Hippocampal formation (tissue), 2 donors: Measurements from ENCODE around the gene ASNS.
A peak's percentile ranks its signal among the peaks of the same experiment; 100 is the strongest.
"Not testable (repeated sequence)": the region's sequence is repeated elsewhere in the genome, so short reads cannot be mapped to it uniquely, and the experiment has no call there.

Experiments
- DNase-seq, 2 donors: peaks; one replicate each; lab custom pipeline; 2025; lab: John Stamatoyannopoulos, UW

ASNS gene, protein sequence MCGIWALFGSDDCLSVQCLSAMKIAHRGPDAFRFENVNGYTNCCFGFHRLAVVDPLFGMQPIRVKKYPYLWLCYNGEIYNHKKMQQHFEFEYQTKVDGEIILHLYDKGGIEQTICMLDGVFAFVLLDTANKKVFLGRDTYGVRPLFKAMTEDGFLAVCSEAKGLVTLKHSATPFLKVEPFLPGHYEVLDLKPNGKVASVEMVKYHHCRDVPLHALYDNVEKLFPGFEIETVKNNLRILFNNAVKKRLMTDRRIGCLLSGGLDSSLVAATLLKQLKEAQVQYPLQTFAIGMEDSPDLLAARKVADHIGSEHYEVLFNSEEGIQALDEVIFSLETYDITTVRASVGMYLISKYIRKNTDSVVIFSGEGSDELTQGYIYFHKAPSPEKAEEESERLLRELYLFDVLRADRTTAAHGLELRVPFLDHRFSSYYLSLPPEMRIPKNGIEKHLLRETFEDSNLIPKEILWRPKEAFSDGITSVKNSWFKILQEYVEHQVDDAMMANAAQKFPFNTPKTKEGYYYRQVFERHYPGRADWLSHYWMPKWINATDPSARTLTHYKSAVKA

DNA sequence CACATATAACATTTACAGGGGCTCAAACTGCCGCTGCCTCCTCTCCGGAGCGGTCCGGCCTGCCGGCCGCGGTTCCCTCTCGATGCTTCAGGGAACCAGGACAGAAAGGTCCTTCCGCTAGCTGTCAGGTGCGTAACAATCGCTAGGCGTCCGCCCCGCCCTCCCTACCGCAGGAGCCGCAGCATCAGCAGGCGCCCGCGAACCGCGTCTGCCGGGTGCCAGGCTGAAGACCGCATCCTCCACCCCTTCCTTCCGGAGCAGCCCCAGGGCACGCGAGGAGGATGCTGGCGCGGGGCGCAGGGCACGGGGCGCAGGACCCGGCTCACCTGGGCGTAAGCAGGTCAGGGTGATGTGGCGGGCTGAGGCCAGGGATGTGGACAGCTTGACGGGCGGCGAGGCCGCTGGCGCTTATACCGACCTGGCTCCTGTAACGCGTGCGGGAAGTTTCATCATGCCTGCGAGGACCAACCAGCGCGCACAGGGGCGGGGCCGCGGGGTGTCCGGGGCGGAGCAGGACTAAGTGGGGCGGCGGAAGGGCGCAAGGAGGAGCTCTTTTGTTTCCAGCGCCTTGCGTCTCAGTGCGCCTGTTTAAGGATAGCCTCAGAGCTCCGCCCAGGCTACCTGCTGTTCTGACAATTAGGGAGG is at the start of gene ASNS:
Gene ASNS (minus strand): TSS at position 384 of the 645 bp plus-strand sequence. CDS start 3,252 bp downstream, outside the sequence.
- peak; percentile 87 for DNase-seq

DNA sequence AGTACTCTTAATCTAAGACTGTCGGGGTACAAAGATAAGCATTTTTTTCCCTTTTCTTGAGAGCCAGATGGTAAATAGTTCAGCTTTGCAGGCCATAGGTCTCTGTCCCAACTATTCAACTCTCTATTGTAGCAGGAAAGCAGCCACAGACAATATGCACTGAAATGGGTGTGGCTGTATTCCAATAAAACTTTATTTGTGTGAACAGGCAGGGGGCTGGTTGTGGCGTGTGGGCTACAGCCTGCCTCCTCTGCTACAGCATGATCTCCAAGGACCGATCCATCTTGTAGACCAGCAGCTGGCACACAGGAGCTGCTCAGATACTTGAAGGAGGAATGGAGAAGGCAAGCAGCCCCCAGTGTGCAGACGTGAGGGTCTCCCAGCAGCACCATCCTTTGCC is 49.0 kb upstream of the ASNS start:
- DNase-seq: not testable (repeated sequence)

DNA sequence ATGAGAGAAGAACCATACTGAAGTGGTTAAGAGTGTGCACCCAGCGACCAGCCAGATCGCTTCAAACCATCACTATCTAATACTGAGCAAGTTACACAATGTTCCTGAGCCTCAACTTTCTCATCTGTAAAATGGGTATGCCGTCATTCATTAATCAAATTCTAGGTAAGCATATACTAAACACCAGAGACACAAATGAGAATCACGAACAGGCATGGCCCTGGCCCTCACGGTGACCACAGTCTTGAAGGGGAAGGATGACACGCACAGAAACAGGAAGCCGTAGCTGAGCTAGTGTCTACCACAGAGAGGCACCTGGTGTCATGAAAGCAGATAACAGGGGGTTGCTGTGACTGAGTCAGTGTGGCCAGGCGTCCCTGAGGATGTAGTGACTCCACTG is 43.1 kb upstream of the ASNS start:
- DNase-seq: not testable (repeated sequence)

DNA sequence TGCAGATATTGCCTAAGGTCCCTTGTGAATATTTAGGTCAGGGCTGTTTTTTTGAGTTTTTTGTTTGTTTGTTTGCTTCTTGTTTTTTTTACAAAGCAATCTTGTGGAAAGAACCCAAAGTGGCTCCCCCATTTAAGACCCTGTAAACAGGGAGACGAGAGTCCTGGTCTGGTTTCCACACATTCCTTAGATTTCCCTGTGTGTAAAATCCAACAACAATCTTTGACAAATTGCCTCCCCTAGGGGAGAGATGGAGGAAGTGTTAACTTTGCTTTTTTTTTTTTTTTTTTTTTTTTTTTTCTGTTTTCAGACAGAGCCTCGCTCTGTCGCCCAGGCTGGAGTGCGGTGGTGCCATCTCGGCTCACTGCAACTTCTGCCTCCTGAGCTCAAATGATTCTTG is 40.1 kb upstream of the ASNS start:
- DNase-seq: not testable (repeated sequence)

DNA sequence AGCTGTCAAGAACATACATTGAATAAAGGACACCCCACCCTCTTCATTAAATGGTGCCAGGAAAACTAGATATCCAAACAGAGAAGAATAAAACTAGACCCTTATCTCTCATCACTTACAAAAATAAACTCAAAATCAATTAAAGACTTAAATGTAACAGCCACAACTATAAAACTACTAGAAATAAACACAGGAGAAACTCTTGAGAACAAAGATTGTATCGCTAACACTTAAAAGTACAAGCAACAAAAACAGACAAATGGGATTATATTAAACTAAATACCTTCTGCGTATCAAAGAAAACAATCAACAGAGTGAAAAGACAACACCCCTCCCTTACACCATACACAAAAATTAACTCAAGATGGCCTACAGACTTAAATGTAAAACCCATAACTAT is 24.7 kb upstream of the ASNS start:
- DNase-seq: not testable (repeated sequence)

DNA sequence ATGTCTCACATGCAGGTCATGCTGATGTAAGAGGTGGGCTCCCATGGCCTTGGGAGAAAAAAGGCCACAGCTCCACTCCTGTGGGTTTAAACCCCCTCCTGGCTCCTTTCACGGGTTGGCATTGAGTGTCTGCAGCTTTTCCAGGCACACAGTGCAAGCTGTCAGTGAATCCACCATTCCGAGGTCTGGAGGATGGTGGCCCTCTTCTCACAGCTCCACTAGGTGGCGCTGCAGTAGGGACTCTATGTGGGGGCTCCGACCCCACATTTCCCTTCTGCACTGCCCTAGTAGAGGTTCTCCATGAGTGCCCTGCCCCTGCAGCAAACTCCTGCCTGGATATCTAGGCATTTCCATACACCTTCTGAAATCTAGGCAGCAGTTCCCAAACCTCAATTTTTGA is 19.5 kb upstream of the ASNS start:
- DNase-seq: not testable (repeated sequence)

DNA sequence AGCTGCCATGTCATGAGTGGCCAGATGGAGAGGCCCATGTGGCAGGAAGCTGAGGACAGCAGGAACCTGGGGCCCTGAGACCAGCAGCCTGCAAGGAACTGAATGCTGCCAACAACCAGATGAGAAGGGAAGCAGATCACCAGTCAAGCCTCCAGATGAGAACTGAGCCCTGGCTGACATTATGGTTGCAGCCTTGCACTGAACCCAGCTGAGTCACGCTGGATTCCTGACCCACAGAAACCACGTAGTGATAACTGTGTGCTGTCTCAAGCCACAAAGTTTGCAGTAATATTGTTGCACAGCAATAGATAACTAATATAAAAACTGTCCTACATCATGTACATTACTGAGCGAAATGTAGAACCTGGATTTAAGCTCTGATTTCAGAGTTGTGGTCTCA is 7.3 kb upstream of the ASNS start:
- DNase-seq: not testable (repeated sequence)

DNA sequence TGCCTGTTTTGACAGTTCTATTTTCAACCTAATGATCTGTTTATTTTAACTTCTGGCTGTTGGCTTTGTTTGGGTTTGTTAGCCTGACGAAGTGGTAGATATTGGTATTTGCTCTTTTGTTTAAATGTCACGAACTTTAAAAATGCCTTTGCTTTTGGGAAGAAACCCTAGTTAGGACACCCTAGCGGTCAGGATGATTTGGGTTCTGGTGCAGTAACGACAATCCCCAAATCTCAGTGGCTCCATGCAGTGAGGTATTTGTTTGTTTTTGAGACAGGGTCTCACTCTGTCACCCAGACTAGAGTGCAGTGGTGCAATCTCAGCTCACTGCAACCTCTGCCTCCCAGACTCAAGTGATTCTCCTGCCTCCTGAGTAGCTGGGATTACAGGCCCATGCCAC is 2.7 kb upstream of the ASNS start:
- DNase-seq: not testable (repeated sequence)

DNA sequence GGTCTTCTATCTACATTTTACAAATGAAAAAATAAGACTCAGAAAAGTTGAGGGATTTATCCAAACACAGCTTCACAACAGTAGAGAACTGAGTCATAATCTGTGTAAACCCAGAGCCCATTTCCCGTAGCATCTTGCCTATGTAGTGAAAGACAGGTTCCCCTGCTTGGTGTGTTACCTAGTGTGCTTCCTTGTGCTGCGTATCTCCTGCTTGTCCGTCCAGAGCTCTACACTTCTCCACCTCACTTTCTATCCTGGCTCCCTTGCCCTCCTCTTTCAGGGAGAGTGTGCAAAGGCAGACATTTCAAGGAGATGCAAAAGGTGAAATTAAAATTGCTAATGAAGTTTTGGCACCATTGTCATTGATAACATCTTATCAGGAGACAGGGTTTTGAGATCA is 1.4 kb upstream of the ASNS start:
- no peak for DNase-seq

DNA sequence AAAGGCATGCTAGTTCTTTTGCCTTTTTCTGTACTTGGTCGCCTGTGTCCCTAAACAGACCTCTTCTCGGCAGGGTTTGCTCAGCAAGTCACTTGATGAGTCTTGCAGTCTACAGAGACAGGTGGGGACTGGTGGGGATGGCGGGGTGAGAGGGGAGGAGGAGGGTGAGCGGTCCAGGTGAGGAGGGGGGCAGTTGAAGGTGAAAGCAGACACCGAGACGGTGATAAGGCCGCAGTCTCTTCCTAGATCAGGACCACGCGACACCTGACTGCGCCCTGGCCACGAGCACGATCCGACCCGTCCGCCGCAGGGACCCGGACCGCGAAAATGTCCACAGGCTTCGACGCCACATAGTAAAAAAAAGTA is 566 bp downstream of the ASNS start:
- no peak for DNase-seq

DNA sequence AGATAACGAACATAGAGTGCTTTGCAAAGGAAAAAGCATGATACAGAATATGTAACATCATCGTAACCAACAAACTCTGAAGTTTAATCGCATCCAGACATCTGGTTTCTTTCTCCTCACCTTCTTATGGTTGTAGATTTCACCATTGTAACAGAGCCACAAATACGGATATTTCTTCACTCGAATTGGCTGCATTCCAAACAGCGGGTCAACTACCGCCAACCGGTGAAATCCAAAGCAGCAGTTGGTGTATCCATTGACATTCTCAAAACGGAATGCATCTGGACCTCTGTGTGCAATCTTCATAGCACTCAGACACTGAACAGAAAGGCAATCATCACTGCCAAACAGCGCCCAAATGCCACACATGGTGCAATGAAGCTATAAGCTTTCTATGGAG is 3.4 kb downstream of the ASNS start:
- no peak for DNase-seq

DNA sequence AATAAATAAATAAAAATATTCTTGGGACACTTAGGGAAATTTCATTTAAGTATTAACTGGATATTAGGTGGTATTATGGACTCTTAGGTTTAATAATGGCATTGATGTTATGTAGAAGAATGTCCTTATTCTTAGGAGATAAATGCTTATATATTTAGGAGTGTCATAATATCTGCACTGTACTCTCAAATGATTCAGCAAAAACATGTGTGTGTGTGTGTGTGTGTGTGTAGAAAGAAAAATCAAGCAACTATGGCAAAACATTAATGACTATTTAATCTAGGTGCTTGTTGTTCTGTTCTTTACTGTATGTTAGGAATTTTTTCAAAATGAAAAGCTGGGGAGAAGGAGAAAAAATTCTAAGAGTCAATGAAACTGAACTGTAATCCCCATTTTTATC is 3.9 kb downstream of the ASNS start:
- DNase-seq: no peak

DNA sequence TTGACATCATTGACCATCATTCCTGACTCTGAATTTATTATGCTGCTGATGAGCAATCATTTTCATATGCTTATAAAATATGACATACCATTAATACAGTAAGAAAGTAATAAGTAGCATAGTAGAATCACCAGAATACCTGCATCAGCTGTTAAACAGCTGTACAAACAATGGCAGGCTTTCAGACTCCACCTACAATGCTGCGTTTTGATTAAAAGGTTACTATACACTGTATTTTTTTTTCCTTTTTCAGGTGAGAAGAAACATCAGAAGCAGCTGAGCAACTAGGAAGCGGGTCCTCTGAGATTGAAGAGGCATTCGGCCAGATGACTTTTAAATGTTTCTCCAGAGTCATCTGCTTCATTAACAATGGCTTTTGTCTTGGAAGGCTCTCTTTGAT is 7.1 kb downstream of the ASNS start:
- DNase-seq: no peak

DNA sequence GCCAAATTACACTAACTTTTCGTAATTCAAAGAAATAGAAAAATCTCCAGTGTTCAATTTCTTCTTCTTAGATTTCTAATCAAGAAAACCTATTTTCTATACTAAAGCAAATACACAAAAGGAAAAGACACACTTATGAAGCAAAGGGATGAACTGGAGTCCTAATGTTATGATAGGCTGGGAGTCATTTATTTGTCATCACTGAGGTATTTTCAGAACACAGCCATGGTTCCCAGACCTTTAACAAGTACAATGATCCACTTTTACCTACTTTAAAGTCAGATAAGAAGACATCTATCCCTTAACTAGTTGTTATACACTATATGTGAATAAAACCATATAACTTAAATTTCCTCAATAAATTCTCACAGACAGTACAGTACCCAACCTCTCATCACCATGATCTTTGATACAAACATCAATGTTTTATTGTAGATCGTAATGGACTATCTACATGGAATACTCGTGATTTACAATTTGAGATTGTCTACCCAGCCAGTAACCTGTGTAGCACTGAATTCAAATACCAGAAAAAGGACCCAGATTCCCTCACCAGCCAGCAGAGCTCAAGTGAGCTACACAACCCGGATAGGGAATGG is 12.5 kb downstream of the ASNS start:
- DNase-seq: no peak

DNA sequence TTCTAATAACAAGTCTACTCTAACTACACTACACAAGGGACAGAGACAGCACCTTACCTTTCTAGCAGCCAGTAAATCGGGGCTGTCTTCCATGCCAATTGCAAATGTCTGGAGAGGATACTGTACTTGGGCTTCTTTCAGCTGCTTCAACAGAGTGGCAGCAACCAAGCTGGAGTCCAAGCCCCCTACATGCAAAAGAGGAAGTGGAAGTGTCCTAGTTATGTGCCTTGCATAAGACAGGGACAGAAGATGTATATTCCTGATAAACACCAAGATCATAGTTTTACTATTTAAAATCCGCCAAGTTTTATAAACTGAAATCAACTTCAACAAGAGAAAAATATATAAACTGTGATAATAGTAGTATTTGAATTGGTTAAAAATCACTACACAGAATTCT is 14.0 kb downstream of the ASNS start:
- no peak for DNase-seq

DNA sequence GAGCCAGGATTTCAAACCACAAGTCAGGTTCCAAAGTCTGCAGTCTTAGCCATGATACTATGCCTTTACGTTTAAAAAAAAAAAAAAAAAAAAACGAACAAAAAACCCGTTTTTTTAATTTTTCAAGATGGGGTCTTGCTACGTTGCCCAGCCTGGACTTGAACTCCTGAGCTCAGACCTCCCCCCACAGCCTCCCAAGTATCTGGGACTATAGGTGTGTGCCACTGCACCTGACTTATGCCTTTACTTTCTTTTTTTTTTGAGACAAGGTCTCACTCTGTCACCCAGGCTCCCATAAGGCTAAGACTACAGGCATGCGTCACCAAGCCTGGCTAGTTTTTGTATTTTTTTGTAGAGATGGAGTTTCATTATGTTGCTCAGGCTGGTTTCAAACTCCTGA is 14.7 kb downstream of the ASNS start:
- no peak for DNase-seq

DNA sequence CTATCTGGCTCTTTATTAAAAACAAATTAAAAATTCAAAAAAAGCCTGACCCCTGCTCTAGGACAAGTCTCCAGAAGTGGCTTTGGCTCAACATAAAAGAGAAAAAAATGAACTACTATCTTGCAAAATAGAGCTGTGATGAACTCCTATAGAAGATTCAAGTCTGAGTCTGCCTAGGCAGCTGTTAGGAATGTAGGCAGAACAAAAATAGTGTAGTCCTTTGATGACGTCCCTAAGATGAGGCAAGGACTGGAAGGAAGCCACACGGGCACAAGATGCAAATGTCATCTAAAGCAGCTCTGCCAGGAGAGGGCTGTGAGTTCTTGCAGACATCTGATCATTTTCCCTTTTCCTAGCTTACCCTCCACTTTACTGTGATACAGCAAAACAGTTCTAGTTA is 20.5 kb downstream of the ASNS start:
- DNase-seq: peak in 1 of 2 donors; percentile 15

DNA sequence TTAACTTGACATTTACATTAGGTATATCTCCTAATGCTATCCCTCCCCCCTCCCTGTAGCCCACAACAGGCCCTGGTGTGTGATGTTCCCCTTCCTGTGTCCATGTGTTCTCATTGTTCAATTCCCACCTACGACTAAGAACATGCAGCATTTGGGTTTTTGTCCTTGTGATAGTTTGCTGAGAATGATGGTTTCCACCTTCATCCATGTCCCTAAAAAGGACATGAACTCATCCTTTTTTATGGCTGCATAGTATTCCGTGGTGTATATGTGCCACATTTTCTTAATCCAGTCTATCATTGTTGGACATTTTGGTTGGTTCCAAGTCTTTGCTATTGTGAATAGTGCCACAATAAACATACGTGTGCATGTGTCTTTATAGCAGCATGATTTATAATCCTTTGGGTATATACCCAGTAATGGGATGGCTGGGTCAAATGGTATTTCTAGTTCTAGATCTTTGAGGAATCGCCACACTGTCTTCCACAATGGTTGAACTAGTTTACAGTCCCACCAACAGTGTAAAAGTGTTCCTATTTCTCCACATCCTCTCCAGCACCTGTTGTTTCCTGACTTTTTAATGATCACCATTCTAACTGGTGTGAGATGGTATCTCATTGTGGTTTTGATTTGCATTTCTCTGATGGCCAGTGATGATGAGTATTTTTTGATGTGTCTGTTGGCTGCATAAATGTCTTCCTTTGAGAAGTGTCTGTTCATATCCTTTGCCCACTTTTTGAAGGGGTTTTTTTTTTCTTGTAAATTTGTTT is 21.8 kb downstream of the ASNS start:
- not testable (repeated sequence) for DNase-seq

DNA sequence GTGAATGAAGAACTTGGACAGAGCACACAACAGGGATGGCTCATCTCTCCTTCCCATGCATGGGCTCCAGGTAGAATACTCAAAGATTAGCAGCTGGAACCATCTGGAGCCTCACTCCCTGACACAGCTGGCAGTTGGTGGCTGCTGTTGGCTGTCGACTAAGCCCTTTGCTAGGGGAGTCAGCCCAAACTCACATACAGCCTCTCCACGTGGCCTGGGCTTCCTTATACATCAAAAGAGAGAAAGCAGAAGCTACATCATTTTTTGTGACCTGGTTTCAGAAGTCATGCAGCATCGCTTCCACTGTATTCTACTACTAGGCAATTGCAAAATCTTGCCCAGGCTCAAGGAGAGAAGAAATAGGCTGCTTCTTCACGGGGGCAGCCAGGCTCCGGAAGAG is 24.4 kb downstream of the ASNS start:
- no peak for DNase-seq

DNA sequence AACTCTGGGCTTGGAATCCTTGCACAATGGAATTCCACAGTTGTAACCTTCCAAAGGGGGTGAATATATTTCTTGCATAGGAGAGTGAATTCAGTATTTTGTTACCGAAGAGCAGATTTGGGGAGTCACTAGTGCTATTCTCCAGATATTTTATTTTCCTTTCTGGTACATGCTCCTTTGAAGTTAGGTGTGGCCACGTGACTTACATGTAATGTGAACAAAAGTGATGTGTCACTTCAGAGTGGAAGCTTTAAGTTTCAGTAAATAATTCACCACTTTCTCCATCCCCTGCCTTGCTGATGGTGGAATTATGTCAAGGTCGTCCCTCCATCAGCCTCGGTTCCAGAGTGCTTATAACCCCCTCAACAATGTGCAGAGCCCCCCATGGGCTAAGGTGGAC is 25.3 kb downstream of the ASNS start:
- DNase-seq: no peak

DNA sequence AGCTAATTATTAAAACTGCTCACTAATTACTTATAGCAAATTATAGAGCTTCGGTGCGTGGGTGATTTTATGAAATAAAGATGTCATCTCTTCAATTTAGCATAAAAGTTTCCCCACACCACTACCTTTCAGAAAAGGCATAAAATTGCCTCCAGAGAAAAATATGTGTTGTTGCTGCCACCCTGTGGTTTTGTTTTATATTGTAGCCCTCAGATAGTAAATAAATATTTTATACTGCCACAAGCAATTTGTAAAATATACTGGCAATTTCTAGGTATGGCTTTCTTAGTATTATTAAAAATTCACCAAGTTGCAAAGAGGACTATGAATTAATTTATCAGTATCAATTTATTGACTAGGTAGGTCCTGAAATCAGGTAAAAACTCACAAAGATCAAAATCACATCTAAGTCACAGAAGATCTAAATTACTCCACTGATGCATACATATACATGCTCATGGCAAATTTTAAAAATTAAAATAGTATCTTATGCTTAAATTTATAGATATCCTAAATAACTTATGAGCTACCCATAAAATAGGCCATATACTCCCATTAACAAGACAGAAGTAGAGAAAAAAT is 26.5 kb downstream of the ASNS start:
- peak in 1 of 2 donors; percentile 26 for DNase-seq

DNA sequence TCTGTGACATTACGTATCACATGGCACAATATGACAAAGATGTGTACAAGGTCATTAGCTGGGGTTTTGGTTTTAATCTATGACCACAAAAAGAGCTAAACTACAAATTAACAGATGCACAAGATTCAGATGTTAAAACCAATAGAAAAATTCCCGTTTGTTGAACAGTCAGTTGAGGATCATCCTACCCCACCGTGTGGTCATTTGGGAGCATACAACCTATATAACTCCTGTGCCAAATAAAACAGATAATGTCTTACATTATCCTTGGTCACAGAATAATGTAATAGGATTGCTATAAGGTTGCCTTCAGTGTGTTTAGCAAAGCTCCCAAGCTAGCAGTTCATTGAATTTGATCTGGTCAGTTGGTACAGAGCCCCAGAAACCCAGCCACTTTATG is 28.2 kb downstream of the ASNS start:
- no peak for DNase-seq
